HG02610 (cell line): ENCODE results near the gene ARHGEF12.

ENCODE experiments used
- ATAC-seq: cut with Tn5 transposase; IDR thresholded peaks from one replicate; pipeline ENCODE4 v1.9.1; 2021; ENCODE audit warnings: mild to moderate bottlenecking, moderate library complexity; ENCODE audit not compliant: unreplicated experiment

Gene ARHGEF12, protein sequence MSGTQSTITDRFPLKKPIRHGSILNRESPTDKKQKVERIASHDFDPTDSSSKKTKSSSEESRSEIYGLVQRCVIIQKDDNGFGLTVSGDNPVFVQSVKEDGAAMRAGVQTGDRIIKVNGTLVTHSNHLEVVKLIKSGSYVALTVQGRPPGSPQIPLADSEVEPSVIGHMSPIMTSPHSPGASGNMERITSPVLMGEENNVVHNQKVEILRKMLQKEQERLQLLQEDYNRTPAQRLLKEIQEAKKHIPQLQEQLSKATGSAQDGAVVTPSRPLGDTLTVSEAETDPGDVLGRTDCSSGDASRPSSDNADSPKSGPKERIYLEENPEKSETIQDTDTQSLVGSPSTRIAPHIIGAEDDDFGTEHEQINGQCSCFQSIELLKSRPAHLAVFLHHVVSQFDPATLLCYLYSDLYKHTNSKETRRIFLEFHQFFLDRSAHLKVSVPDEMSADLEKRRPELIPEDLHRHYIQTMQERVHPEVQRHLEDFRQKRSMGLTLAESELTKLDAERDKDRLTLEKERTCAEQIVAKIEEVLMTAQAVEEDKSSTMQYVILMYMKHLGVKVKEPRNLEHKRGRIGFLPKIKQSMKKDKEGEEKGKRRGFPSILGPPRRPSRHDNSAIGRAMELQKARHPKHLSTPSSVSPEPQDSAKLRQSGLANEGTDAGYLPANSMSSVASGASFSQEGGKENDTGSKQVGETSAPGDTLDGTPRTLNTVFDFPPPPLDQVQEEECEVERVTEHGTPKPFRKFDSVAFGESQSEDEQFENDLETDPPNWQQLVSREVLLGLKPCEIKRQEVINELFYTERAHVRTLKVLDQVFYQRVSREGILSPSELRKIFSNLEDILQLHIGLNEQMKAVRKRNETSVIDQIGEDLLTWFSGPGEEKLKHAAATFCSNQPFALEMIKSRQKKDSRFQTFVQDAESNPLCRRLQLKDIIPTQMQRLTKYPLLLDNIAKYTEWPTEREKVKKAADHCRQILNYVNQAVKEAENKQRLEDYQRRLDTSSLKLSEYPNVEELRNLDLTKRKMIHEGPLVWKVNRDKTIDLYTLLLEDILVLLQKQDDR (N-terminal part only)

DNA sequence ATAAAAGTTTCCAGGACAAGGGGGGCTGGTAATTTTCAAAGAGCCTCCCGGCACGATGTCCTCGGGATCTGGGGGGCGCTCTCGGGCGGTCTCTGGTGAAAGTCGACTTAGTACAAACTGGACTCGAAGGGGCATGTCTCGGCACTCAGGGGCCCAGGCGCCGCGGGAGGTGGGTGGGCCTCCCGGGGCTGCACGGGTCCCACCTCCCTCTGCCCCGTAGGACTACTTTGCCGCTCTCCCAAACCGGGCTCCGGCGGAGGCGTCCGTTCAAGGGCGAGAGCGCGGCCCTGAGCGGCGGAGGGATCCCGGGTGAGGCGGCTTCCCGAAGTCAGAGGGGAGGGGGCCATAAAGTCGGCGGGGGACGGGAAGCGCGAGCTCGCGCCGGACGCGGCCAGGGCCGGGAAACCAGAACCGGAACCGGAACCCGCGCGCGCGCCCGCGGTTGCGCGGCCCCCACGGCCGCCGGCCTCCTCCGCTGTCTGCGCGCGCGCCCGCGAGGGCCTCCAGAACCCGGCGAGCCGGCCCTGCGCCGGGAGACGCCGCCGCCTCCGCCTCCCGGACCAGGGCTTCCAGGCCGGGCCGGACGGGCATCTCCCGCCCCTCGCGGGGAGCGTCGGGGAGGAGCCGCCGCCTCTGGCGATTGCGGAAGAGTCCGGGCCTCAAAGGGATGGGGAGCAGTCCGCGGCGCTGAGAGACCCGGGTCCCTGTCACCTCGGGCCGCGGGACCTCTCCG is at the start of gene ARHGEF12:
TSS of gene ARHGEF12 (plus strand) at position 506 of the 733 bp plus-strand sequence. CDS start 831 bp downstream, outside the sequence.
- peak; percentile 55 for ATAC-seq

DNA sequence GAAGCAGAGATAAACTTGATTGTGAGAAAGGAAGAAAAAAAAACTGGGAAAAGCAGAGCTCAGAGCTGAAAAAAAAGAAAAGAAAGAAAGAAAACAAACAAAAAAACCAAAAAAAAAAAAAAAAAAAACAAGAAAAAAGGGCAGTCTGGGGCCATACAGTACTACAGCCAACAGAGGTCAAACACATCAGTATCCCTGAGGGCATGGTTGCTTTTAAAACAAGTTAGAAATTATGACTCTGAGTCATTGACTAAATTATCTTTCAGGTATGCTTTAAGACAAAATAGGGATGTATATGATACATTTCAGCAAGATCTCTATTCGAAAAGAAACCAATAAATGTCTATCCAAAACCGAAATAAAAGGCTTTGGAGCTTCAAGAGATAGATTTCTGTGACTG is 48.2 kb upstream of the ARHGEF12 start:
- ATAC-seq: no peak

DNA sequence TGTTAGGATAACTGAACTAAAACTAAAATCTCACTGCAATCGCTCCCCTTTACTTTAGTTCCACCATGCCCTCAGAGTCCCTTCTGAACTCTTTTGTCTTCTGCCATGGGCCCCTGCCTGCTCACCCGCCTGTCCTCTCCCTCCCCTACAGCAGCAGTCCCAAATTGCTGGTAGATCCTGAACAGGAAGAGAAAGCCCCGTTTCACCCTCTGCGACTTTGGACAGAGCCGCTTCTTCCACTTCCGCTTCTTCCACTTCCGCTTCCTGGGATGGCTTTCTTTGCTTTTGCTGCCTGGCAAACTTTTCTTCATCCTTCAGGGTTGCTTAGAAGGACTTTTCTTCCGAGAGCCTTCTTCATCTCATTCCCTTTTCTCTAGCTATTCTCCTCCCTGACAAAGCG is 46.8 kb upstream of the ARHGEF12 start:
- ATAC-seq: no peak

DNA sequence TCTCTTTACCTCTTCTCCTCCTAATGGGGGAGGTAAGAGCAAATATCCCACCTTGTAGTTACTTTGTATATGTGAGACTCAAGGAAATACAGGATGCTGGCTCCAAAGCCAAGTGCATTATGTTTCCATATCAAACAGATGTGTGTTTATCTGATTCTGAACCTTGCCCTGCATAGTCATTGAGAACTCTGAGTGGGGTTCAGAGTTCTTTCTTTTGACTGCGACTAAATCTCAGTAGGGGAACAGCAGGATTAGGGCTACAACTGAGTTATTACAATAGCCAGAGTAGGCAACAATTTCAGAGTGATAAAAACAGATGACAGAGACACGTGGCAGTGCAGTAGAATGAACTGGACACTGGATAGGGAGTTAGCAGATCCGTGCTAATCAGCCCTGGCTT is 45.3 kb upstream of the ARHGEF12 start:
- no peak for ATAC-seq

DNA sequence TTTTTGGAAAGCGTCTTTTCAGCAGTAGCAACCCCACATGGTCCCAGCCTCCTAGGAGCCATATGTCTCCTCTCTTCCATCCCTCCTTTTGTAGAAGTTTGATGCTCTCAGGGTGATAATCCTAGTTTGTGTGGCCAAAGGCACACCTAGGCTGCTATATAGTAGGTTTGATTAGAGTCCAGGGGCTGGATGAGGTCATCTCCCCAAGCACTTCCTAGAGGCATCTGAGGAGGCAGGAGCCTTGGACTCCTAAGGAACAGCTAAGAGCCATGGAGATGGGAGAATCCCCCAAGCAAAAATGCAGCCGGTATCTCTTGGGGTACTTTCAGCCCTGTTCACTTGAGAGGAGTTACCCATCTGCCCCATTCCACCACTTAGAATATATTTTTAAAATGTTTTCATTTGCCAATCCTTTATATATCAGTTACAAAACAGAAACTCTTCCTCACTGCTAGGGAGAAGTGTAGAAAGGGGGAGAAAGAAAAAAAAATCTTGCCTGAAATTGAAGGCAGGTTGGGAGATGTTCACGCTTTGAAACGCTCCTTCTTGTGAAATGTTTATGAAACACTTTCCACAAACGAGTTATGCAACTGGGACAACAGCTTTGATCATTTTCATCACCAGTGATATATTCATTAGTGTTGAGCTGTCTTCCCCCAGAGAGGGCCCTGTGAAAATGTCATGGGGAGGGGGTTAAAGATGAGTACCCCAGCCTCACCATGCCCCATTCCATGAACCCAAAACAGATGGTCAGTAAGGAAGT is 43.0 kb upstream of the ARHGEF12 start:
- ATAC-seq: no peak

DNA sequence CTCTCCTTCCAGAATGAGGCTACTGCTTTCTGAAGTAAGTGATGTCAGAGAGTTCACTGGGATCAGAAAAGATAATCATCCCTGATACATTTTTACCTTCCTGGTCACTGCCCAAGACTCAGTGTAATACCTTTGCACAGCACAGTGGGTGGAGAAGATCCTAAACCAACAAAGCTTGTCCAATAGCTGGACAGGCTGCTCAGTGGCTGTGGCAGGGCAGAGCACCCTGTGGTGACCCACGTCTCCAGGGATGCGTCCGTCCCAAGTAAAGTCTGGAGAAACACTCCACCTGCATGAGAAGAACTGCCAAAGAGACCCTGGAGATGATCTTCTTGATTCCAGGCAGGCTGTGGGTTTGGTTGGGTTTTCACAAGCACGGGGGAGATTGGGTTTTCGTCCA is 42.1 kb upstream of the ARHGEF12 start:
- ATAC-seq: no peak

DNA sequence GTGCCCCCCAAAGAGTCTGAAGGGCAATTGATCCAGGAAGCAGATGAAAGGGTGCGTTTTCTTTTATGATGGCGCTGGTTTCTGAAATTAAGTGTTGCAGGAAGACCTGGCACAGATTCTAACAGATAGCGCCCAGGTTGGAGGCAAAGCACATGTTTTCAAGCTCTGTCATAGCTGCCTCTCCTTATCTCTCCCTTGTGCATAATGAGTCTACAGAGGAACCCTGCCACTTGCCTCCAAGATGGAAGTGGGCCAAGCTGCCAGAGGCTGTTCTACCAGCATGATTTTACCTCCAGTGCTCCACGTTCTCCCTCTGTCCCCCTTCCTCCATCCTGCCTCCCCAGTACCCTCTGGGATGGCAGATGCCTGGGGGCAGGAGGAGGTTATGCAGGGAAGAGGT is 41.1 kb upstream of the ARHGEF12 start:
- ATAC-seq: no peak

DNA sequence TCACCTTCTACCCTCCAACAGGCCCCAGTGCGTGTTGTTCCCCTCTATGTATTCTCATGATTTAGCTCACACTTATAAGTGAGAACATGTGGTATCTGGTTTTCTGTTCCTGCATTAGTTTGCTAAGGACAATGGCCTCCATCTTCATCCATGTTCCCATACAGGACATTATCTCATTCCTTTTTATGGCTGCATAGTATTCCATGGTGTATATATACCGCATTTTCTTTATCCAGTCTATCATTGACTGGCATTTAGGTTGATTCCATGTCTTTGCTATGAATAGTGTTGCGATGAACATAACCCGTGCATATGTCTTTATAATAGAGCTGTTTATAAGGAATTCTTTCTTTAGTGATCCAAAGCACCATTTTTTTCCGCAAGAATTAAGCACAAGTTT is 39.7 kb upstream of the ARHGEF12 start:
- no peak for ATAC-seq

DNA sequence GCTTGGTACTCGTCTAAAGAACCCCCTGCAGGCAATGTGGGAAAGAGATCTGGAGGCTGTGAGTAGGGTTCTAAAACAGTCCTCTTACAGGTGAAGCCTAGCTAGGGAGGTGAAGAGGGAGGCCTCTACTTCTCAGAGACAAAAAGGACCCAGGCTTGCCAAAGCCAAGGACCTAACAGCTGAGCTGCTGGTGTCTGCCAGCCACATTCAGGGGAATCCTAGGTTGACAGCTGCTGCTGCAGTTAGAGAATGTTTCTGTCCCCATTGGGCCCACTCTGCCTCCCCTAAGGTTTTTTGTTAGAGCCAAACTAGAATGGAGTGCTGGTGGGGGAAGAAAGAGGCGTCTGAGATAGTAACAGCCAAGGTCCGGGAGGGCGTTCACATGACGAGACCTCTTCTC is 37.8 kb upstream of the ARHGEF12 start:
- ATAC-seq: no peak

DNA sequence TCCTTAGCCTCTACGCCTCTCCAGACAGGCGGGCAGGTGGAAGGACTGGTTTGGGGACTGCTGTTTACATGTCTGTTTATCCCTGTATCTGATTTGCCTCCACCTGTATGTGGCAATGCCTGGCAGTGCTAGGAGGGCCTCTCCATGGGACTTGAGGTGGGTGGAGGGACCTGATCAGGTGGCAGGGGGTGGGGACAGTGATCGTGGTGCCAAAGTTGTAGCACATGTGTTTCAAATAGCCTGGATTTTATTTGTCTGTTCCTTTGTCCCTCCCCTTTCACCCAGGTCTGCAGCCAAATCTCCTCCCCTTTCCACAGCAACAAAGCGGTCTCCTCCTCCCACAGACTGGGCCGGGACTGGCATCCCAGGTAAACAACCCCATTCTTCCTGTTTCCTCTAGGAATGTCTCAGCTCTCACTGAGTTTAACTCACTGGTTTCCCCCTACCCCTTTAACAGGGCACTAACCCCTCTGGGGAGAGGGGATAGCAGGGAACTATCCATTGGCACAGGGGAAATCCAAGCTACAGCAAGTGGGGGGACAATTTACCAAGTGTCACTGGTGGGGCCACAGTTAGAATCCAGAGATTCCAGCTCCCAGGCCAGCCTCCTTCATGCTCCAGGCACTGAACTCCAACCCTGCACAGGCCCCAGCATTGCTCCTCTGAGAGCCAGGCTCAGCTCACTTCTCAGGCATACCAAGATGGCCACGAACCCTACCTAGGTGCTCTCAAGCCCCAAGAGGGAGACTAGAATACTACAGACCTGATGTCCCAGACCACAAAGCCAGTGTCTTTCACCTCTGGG is 34.0 kb upstream of the ARHGEF12 start:
- no peak for ATAC-seq

DNA sequence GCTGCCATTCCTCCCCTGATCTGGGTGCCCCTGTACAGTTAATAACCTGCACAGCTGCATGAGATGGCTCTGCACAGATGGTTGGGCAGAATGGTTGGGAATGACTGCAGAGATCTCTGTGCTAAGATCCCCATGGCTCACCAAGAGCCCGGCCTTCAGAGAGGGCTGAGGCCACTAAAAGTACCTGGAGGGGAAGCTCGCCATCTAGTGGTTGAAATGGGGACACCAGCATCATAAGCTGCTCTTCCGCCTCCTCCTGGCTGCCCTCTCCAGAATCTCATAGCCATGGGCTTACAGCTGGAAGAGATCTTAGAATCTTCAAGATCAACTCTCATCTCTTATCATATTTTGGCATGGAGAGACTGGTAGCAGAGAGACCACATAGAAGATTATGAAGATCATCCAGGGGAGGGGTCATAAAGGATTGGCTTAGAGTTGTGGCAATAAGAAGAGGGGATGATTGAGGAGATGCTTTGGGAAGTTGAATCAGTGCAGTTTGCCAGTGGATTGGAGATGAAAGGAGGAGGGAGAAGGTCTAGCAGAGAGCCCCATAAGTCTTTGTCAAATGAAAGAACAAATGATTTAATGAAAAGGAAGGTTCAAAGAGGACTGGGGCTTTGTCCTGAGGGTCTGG is 33.1 kb upstream of the ARHGEF12 start:
- ATAC-seq: no peak

DNA sequence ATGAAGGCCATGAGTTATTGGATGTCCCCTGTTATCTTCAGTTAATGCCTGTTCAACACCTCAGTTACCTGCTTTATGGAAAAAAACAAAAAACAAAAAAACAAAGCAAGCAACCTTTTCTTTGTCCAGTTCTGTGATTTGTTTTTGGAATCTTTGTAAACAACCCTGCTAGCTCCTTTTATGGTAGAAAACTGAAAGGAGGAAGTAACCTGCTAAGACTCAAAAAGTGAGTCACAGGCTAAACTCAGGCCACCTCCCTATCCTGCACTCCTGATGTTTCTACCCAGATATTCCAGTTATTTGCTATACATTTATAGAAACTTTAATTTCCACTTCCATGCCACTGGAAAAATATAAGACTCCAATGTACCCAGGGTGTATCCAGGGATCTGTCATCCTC is 31.7 kb upstream of the ARHGEF12 start:
- ATAC-seq: no peak

DNA sequence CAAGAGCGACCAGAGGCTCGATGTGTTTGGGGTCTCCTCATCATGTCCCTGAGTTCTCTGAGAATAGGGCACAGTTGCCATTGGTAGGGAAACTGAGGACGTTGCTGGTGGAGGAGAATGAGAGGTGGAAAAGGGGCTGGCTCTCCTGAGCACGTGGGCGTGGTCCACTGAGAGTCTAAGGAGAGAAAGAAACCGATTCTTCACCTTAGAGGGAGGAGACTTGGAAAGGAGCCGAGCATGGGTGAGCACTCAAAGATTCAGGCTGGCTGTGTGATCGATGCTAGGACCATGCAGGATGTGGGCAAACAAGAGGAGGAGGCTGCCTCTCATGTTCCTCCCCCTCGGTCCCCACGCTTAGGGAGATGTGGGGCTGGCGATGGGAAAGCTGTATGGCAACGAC is 30.9 kb upstream of the ARHGEF12 start:
- ATAC-seq: no peak

DNA sequence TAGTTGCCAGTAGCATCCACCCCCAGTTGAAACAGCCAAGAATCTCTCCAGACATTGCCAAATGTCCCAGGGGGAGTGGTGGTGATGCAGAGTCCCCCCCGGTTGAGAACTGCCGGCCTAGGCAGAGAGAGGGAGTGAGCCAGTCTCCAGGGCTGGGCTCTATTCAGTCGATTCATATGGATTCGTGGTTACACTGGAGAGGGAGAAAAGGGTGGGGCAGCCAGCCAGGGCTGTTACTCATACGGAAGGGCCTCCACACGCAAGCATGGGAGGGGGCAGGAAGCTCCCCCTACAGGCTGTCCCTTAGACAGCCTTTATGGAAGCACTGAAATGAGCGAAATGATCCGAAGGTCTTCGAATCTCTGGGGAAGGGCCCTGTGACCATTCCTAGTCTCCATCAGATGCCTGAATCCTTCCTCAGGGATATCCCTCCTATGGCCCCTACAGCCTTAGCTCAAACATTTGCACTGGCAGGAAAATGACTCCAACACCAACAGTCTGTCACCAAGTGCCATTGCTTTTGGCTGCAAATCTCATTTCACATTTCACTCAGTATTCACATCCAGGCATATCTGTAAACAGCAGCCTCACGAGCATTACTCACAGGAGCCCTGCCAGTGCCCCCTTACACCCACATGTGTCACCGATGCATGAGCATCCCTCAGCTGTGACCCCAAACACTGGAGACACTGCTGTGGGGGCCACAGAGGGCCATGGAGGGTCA is 29.5 kb upstream of the ARHGEF12 start:
- no peak for ATAC-seq

DNA sequence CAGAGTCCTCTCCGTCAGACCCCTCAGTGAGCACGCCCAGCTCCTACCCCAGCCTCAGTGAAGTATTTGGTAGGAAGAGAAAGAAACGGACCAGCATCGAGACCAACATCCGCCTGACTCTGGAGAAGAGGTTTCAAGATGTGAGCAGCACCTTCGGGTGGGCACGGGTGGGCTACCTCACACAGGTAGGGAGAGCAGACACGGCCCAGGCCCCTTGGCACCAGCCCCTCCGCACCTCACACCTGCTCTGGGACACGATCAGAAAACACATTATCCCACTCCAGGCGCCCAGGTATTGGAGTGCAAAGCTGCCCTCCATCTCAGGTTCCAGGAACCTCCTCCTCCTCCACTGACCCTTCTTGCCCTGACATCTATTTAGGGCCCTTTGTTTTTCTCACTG is 28.7 kb upstream of the ARHGEF12 start:
- no peak for ATAC-seq

DNA sequence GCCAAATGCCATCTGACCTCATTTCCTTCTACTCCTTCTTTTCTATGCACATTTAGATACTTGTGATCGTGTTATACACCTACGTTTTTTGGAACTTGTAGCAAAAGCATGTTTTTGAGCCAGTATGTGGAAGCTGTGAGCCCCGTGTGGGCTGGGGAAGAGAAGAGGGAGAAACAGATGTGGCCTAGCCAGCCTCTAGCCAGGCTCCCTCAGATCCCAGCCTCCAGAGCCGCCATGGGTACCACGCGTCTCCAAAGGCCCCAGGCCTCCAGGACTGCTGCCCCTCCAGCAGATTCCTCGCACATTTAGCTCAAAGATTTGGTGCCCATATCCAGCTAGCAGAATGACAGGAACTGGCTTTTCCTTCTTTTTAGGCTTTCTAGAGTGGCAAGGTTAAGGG is 28.1 kb upstream of the ARHGEF12 start:
- ATAC-seq: no peak

DNA sequence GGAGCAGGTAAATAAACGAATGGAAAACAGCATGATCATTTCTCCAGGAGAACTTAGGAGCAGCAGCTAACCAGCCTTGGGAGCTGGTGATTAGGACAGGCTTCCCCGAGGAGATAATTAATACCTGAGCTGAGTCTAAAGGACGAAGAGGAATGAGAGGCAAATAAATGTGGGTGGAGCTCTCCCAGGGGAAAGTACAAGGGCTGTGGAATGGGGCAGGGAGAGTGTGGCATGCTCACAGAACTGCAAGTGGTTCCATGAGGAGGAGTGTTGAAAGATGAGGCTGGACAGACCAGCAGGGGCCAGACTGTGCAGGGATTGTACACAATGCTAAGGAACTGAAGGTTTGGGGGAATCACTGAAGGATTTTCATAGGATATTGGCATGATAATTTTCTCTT is 25.3 kb upstream of the ARHGEF12 start:
- no peak for ATAC-seq

DNA sequence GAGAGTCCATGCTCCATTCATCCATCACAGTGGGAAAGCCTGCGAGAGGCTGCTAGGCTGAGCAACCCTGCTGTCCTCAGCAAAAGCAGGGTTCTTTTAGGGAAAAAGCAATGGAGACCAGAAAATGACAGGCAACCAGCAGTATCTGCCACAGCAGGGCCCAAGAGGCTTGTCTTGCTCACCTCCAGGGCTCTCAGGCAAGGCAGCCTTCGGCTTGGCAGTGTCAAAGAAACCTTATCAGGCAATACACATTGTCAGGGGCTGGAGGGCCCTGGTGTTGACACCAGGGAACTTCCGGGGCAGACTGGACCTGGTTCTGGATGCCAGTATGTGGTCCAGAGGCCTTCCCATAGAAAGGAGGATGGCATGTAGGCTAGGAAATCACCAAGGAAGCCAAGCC is 21.4 kb upstream of the ARHGEF12 start:
- ATAC-seq: no peak
